NCI-H2171 treated with DMSO at 0.1 percent for 48 hours (cell line): ENCODE results near the gene SLC27A4.

Experiments
- DNase-seq: peaks from one replicate; lab custom pipeline; 2025; lab: John Stamatoyannopoulos, UW

The SLC27A4 gene

DNA sequence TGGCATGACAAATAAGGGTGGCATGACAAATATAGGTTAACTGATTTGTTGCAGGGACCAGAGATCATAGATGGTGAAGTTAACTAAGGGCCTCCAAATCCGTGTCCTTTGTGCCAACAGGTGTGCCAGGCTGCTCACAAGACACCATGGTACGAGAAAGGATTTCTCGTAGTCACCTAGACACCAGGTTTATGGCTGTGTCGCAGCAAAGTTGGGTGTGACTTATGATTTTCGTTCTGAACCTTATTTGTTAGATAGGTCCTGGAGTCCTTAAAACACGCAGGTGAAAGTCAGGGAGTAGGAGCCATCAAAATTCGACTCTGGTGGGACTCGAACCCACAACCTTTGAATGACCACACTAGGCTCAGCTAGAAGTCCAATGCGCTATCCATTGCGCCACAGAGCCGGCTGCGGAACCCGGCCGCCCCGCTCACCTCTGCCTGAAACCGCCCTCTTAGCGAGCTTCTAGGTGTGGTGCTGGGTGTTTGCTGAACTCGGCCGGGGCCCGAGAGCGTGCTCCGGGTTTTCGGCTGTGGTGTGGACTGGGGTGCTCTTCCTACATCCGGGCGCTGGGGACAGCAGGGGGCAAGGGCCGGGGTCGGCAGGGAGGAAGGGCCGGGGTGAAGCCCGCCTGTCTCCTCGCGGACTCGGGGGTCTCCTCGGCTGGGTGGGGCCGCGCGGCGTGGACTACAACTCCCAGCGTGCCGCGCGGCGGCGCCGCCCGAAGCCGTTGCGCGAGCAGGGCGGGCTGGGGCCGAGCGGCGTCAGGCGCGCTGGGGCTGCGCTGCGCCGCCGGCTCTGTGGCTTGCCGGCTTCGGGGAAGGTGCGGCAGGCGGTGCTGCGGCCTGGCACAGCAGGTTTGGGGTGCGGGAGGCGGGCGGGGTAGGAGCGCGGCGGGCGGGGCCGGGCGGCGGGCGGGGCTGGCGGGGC, at the start of gene SLC27A4:
SLC27A4 (plus strand) TSS at position 767 of the 930 bp plus-strand sequence. CDS start 2,606 bp downstream, outside the sequence.
- DNase-seq = peak; percentile 85

GRCh38 chr9:128292009-128292408, 48.3 kb upstream of the SLC27A4 start:
- no peak for DNase-seq

DNA sequence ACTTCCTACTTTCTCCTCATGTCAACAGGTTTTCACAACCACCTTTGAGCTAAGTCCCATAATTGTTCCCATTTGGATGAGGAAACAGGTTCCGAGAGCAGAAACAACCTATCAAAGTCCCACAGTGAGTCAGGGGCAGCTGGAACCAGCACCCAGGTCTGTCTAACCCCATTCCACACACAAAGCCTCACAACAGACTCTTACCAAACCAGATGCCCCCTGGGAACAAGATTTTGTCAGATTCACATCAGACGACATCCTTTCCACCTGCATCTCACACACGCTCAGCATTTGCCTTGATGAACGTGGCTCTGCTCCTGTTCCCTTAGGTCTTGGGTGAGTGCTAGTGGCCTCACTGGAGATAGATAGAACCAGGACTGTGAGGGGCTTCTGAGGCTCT, 47.2 kb upstream of the SLC27A4 start:
- no peak for DNase-seq

DNA sequence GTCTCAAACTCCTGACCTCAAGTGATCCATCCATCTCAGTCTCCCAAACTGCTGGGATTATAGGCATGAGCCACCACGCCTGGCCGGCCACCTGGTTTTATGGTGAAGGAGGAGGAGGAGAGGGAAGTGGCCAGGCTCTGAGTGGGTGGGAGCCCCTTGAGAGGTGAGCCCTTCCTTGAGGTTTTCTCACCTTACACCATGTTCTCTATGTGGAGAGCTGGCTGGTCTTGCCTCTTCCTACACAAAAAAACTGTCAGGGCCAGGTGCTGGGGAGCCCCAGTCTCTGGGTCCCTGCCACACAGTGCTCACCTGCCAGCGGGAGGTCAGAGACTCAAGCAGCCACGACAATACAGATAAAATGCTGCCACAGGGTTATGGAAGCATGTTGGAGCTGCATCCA, 46.2 kb upstream of the SLC27A4 start:
- no peak for DNase-seq

- DNase-seq = no peak
These were observed 43.7 kb upstream of the SLC27A4 start for GRCh38 chr9:128296340-128297220.

DNA sequence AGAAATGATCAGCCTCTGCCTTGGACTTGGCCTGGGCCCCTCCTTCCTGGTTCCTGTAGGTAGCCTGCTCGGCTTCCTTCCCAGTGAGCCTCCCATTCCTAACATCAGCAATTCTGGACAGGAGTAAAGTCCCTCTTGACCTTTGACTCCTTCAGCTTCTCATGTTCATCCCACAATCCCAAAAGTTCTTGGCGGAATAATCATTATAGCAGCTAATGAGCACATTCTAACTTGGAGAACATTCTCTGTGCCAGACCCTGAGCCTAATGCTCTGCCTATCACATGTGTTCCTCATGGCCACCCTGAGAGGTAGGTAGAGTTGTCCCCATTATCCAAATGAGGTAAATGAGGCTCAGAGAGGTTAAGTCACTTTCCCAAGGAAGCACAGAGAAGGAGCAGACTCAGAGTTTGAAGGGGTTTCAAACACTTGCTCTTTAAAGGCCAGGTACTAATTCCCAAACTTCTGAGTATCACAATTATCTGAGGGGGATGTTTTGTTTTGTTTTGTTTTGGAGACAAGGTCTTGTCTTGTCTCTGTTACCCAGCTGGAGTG, 43.0 kb upstream of the SLC27A4 start:
- DNase-seq = no peak

DNA sequence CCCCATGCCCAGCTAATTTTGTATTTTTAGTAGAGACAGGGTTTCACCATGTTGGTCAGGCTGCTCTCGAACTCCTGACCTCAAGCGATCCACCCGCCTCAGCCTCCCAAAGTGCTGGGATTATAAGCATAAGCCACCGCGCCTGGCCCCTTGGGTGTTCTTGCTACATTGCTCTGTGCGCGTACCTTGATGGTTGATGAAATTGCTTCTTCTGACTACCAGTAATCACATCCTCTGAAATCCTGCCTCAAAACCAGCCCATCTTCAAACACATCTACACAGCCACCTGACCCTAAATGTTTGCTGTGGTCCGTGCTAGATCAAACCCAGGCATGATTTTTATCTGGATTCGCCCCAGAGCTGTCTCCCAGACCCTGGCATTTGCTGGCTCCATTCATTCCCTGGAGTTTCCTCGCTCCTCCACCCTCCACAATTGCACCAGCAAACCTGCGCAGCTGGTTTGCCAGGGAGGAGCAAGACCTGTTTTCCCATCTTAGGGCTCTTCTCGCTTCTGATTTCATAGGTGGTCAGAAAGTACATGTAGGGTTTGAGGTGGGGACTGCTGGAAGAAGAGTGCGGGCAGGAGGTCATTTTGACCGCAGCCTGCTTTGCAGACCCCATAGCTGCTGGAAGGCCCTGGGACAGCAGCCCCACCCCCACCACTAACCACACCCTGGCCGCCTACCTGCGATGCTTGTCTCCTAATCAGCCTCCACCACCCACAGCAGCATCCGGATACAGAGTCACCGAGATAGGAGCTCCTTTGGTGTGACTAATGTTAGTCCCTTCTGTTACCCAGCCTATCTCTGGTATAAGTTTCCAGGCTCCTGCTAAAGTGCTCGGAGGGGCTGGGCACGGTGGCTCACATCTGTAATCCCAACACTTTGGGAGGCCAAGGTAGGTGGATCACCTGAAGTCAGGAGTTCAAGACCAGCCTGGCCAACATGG, 41.5 kb upstream of the SLC27A4 start:
- no peak for DNase-seq

- no peak for DNase-seq
These were observed 36.0 kb upstream of the SLC27A4 start for GRCh38 chr9:128304136-128304970.

DNA sequence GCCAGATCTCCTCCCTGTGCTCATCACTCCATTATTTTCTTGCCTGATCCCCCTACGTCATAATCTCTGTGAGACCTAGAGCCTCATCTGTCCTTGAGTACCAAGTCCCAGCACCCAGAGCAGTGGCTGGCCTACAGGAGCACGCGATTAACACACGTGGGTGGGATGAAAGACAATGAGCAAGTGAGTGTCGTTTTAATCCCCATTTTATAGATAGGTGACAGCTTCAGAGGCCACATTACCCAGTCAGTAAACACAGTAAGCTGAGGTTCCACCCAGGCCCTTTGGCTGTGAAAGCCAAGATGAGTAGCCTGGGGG, 35.4 kb upstream of the SLC27A4 start:
- no peak for DNase-seq

GRCh38 chr9:128309551-128309950, 30.8 kb upstream of the SLC27A4 start:
- DNase-seq = no peak

DNA sequence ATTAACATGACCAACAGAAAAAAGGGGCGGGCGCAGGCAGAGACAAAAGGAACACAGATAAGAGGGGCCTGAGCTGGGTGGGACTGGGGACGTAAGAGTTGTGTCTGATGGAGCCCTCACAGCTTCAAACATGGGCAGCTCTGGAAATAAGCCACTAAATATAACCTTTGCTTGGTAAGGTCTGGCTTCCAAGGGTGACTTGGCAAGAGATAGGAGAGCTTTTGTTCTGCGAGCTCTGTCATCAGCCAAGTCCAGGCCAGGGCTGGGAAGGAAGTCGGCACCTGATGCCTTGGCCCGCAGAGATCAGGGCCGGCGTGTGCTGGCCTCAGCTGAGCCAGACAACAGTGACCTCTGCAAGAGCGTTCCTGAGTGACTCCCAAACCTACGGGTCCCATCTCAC, 29.9 kb upstream of the SLC27A4 start:
- no peak for DNase-seq

DNA sequence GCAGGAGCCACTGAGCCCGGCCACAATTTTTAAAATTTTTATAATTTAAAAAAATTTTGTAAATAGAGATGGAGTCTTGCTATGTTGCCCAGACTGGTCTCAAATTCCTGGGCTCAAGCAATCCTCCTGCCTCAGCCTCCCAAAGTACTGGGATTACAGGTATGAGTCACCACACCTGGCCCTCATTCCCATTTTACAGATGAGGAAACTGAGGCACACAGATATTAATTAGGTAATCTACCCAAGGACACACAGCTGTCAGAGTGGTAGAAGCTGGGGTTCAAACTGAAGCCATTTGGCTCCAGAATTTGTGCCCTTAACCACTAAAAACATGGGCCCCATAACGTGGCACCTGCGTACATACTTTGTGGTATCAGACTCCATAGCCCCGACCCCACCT, 25.6 kb upstream of the SLC27A4 start:
- no peak for DNase-seq

DNA sequence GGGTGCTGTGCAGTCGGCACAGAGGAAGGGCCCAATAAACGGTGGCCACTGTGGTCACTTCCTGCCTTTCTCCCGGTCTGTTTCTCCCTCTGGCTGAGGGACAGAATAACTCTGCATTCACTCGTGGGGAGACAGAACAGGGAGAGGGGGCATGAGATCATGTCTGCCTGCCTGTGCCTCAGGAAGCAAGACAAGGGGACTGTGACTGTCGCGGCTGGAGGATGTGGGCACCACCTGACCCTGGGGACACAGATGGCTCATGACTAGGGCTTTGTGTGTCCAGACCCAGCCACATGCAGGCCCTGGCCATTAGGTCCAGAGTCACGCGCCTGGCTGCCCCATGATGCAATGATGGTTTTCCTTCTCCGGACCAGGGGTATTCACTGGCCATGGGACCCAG, 23.9 kb upstream of the SLC27A4 start:
- no peak for DNase-seq

- DNase-seq = no peak
These were observed 22.7 kb upstream of the SLC27A4 start for GRCh38 chr9:128317629-128318028.

- no peak for DNase-seq
These were observed 19.0 kb upstream of the SLC27A4 start for GRCh38 chr9:128321343-128321742.

GRCh38 chr9:128321879-128322403, 18.4 kb upstream of the SLC27A4 start:
- no peak for DNase-seq

DNA sequence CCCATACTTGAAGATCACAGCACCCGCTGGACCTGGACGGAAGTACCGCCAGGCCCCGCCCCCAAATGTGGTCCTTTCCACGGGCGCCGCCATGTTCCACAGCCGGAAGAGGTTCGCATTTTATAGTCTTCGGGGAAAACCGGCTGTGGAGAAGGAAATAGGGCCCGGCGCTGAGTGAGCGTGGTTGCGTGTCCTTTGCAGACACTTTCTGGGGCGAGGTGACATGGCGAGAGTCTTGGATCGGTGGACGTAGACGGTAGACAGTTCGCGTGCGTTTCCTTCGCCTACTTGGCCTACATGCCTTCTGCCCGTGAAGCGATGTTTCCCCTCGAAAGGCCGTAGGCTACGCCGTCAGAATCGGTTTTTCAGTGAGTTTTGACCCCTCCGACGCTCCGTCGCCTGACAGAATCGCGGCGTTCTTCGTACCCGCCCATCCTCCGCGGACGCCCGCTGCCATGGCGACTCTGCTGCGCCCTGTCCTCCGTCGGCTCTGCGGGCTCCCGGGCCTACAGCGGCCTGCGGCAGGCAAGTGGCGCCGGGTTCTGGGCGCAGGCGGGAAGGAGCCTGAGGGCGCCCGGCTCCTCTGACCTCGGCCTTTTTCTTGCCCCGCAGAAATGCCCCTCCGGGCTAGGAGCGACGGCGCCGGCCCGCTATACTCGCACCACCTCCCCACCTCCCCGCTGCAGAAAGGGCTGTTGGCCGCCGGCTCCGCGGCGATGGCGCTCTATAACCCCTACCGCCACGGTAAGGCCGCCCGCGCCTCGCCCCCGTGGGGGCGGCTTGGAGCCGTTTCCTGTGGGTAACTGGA, 17.7 kb upstream of the SLC27A4 start, which contains the start of the genes COQ4 and TRUB2:
COQ4 (plus strand) TSS at position 436 of the 808 bp plus-strand sequence; CDS start at position 456, 20 bp downstream.
TRUB2 (minus strand) TSS at position 44 of the 808 bp plus-strand sequence; CDS start at position 5, 39 bp downstream.
- peak; percentile 99 for DNase-seq

DNA sequence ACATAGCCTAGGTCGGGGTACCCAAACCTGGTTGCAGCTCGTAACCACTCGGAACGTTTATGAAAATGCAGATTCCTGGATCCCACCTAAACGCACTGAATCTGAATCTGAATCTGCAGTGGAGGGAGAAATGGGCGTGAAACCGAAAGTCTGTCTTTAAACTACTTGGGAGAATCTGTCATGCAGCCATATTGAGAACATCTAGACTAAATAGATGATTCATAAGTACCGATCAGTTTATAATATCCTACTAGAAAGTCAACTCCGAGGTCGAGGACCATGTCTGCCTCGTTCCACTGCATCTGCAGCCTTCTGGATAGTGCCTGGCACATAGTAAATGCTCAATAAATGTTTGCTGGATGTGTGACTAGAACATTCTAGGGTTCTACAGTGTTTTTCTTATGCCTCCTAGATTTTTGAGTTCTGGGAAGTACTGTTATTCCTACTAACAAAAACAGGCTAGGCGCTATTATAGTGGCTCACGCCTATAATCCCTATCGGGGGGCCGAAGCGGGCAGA, 17.1 kb upstream of the SLC27A4 start:
- peak; percentile 42 for DNase-seq

- no peak for DNase-seq
These were observed 16.5 kb upstream of the SLC27A4 start for GRCh38 chr9:128323791-128324190.
